HG03280 (cell line): ENCODE measurements around the gene UTF1.

Source experiments
- ATAC-seq: cut with Tn5 transposase; IDR thresholded peaks from one replicate; pipeline ENCODE4 v1.9.1; 2021; ENCODE audit warnings: mild to moderate bottlenecking, moderate library complexity; ENCODE audit not compliant: unreplicated experiment

Gene UTF1

DNA sequence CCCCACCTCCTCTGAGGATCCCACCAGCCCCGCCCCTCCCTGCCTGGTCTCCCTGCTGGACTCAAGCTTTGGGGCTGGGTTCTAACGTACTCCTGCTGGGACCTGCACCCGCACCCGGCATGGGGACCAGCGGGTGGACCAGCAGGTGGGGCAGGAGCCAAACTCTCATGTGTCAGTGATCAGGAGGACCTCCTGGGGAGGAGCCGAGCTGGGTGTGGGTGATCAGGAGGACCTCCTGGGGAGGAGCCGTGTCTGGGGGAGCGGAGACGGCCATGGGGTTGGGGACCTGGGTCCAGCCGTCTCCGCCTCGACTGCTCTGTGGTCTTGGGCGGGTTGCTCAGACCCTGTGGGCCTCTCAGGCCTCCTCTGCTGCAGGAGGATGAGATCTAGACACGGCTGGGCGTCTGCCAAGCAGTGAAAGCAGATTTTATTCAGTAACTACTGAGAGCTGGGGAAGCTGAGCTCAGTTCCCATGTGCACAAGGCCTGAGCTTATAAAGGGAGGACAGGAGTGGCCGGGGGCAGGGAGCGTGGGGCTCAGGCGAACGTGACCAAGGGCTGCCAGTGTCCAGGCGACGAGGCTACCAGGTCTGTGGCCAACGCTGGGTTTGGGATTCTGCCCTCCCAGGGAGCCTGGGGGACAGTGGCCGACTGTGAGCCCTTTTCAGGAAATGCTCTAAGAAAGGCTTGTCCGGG is 33.6 kb upstream of the UTF1 start:
- no peak for ATAC-seq

DNA sequence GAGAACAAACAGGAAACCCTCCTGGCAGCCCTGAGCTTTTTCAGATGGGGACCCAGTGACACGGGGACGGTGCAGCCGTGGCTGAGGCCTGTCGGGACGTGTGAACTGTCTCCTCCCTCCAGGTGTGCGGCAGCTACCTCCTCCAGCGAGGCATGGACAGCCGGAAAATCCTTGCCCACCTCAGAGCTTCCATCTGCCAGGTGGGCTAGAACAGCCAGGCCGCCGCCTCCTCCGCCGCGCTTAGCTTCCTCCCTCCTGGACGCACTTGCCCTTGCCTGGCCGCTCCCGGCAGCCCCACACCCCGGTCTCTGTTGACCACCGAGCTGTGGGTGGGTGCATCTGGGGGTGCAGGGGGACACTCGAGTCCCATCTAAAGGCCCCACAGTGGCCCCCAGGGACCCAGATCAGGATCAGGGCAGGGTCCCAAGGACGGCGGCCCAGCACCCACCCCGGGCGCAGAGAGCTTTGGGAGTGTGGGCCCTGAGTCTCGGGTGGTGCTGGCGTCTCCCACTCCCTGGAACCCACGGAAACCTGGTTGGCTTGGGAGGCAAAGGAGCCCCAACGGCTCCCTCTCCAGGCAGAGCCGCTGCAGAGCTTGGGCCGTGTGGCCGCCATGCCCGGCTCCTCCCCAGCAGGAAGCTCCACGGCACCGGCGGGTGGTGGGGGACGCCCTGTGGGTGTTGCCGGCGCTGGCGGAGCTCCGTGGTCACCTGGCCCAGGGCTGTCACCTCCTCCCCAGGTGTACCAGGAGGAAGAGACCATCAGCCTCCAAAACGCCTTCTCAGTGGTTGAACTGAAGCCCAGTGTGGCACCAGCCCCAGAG is 32.9 kb upstream of the UTF1 start:
- ATAC-seq: no peak

DNA sequence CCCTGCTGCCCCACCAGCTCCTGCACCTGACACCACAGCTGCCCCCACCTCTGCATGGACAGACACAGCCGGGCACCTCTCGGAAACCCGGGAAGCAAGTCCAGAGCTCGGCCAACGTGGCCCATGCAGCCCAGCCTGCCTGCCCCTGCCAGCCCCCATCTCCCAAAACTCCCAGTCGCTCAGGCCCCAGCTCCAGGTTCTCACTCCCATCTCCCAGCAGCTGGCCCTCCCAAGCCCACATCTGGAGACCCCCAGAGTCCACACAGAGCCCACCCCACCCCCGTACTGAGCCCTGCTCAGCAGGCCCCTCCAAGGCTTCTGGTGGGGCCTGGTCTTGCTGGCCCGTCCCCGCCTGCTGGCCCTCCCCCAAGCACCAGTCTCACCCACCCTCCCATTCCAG is 32.2 kb upstream of the UTF1 start:
- ATAC-seq: no peak

DNA sequence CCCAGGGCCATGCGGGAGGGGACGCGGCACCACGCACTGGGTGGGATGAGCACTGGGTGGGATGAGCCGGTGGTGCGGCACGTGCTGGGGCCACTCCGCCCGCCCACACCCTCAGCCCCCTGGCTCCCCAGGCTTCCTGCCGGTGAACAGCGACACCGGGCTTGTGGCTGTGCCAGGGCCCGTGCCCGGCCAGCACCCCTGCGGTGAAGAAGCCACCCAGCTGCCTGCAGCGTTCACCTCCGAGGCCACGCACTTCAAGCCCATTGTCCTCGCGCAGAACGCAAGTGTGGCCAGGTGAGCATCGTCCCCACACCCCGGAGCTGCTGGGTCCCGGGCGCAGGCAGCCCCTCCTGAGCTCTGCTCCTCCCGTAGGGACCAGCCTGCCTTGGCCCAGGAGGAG is 31.8 kb upstream of the UTF1 start:
- no peak for ATAC-seq

DNA sequence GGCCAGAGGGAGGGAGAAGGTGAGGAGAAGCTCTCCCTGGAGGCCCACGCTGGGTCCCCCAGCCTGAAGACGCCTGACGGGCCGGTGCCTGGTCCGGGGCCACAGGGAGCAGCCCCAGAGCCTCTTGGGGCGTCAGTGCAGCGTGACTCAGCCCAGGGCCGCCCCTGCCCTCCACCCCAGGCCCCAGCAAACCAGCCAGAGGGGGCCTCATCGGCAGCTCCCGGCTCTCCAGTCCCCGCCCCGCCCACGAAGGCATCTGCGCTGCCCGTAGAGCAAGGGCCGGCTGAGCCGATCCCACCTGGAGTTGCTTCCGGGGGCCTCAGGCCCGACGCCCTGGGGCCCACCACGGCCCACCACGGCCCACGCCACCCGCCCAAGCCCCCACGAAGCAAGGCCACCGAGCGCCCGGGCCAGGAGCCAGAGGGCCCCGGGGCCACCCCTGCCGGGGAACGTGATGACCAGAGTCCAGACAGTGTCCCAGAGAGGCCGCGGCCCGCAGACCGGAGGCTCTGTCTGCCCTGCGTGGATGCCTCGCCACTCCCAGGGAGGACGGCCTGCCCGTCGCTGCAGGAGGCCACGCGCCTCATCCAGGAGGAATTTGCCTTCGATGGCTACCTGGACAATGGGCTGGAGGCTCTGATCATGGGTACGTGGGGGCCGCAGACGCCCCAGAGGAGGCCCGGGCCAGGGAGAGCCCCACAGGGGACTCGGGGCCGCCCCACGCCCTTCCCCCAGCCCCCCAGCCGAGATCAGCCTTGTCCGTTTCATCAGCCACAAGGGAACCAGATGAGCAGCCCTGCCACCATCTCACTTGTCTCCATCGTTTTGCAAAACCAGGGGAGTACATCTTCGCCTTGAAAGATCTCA is 31.2 kb upstream of the UTF1 start:
- no peak for ATAC-seq

DNA sequence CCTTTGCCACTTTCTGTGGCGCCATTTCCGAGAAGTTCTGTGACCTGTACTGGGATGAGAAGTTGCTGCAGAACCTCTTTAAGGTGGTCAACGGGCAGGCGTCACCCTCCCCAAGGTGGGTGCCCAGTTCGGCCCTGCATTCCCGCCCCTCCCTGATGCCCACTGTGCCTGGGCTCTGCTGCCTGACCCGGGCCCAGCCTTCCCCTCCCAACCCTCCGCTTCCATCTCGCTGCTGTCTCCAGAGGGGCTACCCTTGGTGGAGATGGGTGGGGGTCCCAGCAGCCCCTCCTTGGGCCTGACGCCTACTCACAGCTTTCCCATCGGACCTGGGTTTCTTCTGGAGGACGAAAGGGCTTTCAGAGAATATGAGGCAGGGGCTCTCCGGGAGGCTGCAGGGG is 30.5 kb upstream of the UTF1 start:
- no peak for ATAC-seq

DNA sequence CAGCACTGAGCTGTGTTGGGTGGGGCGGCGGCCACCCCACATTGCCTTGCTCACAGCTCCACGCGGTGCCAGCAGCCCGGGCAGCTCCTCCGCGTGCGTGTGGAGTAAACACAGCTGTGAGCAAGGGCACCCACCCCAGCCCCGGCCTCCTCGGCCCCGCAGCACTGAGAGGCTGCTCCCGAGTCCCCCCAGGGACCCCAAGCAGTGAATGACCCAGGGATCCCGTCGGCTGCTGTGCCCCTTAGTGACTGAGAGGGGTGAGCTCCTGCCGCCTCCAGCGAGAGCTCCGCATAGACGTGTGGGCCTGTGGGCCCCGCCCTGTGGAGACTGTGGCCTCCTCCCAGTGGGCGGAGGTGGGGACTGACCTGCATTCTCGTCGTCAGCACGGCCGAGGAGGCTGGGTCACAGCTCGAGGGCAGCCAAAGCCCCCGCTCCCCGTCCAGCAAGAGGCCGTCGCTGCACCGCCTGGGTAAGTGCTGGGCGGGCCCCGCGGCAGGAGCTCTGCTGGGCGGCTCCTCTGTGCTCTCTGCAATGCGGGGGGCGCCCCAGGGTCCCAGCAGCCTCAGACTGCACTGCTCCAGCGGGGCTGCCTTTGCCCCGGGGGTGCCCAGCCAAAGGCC is 29.9 kb upstream of the UTF1 start:
- no peak for ATAC-seq

DNA sequence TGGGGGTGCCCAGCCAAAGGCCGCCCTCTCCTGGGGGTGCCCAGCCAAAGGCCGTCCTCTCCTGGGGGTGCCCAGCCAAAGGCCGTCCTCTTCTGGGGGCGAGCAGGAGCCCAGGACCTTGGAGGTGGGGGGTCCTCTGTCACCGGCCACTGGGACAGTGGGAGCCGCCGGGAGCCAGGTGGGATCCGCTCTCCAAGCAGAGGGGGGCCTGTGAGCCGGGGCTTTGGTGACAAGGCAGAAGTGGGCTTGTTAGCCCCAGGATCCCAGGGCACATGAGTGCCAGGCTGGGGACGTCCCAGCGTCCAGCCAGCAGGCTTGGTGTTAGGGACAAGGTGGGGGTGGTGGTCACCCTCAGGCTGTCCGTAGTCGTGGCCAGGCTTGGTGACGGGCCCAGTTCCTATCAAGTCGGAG is 29.4 kb upstream of the UTF1 start:
- no peak for ATAC-seq

DNA sequence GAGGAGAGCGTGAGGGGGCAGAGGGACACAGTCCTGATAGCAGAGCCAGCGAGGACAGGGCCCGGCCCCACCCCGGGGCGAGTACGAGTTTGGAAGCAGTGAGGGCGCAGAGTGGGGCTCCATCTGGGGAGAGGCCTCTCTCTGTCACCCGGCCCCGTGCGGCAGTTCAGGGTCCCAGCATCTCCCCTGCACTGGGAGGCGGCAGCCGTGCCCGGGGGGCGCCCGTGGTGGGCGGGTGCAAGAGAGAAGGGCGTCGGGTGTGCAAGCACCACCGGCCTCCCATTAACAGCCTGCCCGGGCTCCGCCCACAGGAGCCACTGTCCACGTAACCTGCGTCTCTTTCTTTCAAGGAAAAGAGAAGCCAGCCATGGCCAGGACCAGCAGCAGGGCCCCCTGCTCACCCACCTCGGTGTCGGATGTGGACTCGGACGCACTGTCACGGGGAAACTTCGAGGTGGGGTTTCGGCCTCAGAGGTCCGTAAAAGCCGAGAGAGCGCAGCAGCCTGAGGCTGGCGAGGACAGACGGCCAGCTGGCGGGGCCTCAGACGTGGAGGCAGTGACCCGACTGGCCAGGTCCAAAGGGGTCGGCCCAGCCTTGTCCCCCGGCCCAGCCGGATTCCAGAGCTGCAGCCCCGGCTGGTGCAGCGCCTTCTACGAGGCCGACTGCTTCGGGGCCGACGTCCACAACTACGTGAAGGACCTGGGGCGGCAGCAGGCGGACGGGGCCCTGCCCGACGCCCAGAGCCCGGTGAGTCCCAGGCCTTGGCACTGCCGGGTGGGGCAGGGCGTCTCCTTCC is 28.7 kb upstream of the UTF1 start:
- no peak for ATAC-seq

DNA sequence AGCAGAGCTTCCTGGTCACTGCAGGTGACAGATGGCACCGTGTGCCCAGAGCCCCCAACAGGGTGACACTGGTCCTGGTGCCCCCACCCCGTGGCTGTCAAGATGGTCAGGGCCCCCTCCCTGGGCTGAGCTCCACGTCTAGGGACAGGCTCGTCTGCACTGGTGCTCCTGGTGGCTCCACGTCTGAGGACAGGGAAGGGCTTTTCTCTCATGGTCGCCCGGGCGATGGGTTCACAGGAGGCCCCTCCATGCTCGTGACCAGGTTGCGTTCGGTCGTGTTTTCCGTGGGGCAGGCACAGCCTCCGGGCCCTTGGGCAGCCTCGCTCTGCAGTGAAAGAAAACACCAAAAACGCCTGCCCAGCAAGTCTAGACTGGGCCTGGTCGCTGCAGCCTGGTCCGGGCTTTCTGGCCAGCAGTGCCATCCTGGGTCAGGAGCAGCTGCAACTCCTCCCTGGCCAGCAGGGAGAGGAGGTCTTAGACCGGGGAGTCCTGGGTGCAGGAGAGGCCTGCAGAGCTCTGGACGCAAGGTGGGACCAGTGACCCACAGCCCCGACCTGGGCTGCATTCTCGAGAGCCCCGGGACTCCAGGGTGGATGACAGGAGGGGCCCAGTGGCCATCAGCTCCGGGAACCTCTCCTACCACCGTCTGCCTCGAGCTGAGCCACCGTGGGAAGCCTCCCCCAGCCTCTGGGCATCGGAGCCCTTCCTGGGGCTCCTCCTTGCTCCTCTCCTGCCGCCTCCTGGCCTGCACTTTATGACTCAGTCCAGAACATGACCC is 27.9 kb upstream of the UTF1 start:
- ATAC-seq: no peak

DNA sequence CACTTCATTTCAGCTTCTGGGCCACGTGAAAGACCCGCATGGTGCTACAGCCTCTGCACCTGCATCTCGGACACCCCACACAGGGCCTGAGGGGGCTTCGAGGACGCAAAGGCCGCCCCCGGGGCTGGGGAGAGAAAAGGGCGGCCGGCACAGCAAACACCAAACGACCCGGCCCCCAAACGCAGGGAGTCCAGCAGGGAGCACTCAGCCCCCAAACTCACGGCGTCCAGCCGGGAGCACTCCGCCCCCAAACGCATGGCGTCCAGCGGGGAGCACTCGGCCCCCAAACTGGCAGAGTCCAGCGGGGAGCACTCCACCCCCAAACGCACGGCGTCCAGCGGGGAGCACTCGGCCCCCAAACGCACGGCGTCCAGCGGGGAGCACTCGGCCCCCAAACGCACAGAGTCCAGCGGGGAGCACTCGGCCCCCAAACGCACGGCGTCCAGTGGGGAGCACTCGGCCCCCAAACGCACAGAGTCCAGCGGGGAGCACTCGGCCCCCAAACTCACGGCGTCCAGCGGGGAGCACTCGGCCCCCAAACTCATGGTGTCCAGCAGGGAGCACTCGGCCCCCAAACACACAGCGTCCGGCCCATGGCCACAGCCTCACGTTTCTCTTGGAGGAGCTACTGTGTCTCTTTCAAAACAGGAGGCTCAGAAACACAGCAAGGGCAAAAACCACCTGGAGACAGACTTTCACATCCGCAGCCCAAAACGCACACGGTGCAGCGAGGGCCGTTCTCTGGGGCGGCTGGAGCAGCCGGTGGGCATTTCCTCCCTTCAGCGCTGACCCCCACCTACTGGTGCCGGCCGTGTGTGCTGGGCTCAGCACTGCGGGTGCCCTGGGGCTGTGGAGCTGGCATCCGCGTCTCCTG is 27.0 kb upstream of the UTF1 start:
- no peak for ATAC-seq

DNA sequence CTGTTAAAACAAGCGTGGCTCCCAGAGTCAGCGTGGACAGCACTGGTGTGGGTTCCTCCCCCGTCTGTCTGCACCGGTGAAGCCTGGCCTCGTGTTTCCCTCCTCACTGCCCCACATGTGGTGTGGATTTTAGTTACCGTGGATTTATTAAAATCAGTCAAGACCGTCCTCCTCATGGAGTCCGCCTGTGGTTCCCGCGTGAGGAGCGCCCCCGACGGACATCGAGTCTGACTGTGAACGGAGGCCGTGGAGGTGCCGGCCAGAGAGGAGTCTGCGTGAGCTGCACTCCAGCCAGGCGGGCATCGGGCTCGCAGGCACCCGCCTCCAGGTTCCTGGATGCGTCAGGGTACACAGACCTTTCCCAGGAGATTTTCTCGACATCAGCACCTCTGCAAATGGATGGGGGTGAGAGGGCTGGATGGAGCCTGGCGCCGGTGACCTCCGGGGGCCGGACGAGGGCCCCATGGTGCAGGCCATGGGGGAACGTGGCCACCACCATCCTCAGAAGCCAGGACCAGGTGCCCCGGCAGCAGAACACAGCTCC is 26.3 kb upstream of the UTF1 start:
- no peak for ATAC-seq

DNA sequence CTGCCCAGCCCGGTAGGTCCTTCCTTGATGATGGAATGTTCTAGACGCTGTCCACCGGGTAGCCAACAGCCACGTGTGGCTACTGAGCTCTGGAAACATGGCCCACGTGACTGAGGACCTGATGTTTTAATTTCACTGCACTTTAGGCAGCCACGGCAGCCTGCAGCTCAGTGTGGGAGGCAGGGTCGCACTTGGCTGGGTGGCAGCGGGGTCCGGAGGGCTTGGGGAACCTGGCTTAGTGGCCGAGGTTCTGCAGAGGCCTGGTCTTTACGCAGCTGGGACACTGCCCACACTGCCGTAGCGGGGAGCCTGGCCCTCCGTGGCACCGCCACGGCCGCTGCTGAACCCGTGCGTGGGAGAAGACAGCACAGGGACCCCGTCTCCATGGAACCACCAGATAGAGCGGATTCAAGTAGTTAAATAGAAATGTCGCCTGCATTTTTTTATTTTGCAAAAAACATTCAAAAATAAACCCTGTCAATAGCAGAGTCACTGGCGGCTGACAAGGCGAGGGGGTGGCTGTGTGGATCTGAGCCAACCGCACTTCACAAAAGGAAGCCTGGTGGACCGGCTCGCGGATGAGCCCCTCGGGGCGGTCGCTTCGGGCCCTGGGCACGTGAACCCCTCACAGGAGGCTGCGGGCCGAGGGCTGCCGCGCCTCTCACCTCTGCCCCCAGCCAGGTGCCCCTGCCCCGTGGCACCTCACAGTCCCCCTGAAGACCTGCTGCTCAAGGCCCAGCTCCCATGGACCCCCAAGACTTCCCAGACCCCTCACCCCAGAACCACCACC is 25.6 kb upstream of the UTF1 start:
- no peak for ATAC-seq

DNA sequence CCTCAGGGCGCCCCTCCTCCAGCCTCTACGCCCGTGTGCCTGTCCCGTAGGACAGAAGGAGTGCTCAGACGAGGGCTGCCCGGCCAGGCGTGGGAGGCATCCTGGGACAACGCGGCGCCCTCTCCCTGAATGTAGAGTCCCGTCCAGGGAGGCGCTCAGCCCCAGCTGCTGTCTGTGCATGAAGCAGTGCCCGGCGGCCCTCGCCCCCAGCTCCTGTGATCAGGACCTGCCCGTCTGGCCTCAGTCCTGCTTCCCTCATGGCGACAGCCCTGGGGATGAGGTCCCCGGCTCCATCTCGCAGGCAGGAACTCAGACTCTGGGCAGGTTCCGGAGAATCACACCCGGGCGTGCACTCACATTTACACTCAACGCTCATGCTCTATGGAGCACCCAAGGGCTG is 24.9 kb upstream of the UTF1 start:
- no peak for ATAC-seq

DNA sequence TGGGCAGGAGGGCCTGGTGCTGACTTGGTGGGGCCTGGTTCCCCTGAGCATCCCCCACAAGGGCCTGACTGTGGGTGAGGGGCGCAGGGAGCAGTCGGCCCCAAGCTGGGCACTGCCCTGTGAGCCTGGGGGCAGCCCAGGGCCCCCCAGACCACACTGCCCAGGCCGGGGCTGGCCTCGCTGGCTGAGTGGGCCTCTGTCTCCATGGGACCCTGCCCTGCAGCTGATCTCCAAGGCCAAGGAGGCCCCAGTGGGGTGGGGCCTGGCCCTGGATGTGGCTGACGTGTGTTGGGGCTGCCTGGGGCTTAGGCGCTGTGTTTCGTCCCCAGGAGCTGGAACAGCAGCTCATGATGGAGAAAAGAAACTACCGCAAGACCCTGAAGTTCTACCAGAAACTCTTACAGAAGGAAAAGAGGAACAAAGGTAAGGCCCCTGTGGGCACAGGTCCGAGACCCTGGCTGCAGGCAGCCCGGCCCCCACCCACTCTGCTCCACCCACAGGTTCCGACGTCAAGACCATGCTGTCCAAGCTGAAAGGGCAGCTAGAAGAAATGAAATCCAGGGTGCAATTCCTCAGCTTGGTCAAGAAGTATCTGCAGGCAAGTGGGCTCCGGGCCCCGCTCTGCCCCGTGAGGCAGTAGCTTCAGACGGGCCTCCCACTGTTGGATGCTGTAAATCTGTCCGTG is 23.5 kb upstream of the UTF1 start:
- ATAC-seq: no peak

DNA sequence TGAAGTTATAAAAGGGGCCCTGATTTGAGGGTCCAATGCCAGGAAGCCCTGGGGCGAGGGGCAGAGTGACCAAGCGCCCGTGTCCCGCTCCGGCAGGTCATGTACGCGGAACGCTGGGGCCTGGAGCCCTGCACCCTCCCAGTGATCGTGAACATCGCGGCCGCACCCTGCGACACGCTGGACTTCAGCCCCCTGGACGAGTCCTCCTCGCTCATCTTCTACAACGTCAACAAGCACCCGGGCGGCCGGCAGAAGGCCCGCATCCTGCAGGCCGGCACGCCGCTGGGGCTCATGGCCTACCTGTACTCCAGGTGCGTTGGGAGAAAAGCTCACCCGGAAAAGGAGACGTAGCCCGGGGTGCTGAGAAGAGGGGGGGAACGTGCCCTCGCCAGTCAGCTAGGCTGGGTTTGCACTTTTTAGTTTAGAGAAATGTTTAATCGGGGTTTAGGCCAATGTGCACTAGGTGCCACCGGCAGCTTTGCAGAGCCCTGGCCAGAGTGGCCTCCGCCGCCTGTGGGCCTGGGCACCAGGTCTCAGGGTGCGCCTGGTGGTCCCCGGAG is 22.9 kb upstream of the UTF1 start:
- no peak for ATAC-seq

DNA sequence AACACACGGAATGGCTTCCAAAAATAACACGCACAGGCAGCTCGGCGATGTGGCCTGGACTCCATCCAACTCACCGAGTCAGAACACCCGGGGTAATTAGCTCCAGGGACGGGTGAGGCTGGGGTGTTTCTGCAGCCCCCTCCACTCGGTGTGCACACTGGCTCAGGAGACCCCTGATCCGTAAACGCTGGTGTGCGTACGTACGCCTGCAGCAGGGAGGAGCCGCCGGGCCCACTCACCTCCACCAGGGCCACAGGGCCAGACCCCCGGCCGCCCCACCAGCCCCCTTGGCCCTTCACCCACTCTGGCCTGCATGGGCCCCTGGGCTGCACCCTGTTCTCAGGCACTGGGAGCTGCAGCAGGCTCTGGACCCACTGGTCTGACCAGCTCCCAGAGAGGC is 22.4 kb upstream of the UTF1 start:
- no peak for ATAC-seq
